GM19324 (cell line): ENCODE data around the gene OPRD1.
"Not testable (repeated sequence)": the region's sequence is repeated elsewhere in the genome, so short reads cannot be mapped to it uniquely, and the experiment has no call there.

Experiments
- ATAC-seq: cut with Tn5 transposase; IDR thresholded peaks from one replicate; pipeline ENCODE4 v1.9.1; 2021; ENCODE audit warnings: mild to moderate bottlenecking, moderate library complexity; ENCODE audit not compliant: unreplicated experiment, low FRiP score

OPRD1 gene

DNA sequence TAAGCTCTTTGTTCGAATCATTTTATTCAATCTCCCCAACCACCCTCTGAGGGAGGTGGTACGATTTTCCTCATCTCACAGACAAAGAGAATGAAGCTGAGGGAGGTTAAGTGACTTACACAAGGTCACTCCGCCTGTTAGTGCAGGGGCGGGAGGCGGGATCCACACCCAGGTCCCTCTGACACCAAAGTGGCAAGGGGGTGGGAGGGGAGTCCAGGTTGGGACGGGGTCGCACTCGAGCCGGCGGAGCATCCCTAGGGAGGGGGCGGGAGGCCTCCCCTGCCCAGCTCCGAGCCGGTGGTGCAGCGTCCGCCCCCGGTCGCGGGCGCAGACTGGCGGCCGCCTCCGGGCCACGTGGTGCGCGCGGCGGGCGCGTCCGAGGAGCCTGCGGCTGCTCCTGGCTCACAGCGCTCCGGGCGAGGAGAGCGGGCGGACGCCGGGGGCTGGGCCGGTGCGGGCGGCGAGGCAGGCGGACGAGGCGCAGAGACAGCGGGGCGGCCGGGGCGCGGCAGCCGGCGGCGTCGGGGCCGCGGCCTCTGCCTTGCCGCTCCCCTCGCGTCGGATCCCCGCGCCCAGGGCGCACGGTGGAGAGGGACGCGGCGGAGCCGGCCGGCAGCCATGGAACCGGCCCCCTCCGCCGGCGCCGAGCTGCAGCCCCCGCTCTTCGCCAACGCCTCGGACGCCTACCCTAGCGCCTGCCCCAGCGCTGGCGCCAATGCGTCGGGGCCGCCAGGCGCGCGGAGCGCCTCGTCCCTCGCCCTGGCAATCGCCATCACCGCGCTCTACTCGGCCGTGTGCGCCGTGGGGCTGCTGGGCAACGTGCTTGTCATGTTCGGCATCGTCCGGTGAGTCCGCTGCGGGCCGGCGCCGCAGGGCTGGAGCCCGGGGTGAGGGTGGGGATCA, at the start of gene OPRD1:
Gene OPRD1, plus strand, starts transcription at position 405 of the 903 bp plus-strand sequence. Its CDS starts 214 bp downstream, at position 619.
- ATAC-seq, result no peak

DNA sequence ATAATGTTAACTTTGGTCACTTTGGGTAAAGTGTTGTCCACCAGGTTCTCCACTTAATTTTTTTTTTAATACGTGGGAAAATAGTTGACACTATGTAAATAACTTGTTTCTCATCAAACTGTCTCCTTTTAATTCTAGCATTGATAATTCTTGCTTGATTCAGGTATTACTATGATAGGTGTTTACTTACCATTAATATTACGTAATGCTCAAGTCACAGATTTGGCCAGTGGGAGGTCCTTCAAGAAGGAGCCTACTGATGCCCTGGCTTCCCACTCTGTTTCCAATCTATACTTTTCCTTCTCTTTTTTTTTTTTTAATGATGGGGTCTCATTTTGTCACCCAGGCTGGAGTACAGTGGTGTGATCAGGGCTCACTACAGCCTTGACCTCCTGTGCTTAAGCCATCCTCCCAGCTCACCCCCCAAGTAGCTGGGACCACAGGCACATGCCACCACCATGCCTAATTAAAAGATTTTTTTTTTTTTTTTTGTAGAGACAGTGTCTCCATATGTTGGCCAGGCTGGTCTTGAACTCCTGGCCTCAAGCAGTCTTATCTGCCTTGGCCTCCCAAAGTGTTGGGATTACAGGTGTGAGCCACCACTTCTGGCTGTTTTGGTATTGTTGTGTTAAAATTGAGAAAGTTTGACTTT, 45.3 kb upstream of the OPRD1 start:
- ATAC-seq, result no peak

DNA sequence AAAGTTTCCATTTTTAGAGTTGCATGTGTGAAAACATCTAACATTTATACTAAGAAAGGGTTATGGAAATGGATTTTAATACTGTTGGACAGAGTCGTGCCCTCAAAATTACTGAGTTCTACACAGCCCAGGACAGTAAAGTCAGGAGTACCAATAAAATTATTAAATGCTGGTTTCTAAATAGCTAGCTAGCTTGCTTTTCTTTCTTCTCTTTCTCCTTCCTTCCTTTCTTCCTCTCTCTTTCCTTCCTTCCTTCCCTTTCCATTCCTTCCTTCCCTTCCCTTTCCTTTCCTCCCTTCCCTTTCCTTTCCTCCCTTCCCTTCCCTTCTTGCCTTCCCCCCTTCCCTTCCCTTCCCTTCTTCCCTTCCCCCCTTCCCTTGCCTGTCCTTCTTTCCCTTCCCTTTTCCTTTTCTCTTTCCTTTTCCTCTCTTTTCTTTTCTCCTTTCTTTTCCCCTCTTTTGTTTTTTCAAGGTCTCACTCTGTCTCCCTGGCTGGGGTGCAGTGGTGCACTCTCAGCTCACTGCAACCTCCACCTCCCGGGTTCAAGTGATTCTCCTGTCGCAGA, 41.3 kb upstream of the OPRD1 start:
- no peak for ATAC-seq

- not testable (repeated sequence) for ATAC-seq
Measured at GRCh38 chr1:28771921-28772320, 40.0 kb upstream of the OPRD1 start.

DNA sequence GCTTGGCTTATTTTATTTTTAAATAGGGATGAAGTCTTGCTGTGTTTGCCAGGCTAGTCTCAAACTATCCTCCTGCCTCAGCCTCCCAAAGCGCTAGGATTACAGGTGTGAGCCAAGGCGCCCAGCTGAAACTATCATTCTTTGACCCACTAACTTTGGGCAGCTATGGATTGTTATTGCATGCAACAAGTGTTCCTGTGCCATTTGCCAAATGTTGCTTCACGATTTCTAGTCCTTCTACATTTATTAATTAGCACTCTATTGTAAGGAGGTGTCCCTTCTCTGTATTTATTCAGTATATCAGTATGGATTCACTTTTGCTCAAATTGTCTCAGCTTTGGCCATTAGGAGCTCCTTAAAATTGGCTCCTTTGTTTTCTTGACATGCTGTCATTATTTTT, 38.9 kb upstream of the OPRD1 start:
- no peak for ATAC-seq

DNA sequence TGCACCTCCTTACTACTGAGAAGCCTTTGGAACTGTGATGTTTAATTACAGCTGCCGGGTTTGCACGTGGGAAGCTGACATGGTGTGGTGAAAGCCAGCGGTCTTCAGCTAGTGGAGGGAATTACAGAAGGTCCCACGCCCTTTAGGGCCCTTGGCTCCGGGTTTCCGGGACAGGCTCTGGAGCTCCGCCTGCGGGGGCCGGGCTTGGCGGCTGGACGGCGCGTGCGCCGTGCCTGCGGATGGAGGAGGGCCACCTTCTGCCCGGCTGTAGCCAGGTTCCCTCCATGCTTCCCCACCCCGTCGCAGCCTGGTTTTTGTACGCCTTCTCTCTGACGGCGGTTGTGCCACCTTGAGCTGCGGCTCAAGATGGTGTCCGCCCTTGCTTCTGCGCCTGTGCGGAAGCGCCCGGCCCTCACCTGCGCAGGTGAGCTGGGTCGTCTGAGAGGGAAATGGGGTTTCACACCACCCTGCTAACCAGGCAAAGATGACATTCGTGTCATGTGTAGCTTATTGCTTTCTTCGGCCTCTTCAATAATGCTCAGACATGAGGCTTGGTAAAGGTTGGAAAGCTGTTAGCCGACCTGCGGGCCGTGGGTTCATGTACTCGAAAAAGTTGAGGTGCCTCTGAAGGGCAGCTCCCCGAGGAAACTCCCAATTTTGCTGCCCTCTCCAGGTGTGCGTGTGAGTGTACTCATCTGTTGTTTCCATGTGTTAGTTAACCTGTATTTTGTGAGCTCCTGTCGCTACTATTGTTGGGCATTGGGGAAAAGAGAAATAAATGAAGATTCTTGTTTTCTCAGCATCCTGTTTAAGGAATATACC, 36.6 kb upstream of the OPRD1 start:
- no peak for ATAC-seq

DNA sequence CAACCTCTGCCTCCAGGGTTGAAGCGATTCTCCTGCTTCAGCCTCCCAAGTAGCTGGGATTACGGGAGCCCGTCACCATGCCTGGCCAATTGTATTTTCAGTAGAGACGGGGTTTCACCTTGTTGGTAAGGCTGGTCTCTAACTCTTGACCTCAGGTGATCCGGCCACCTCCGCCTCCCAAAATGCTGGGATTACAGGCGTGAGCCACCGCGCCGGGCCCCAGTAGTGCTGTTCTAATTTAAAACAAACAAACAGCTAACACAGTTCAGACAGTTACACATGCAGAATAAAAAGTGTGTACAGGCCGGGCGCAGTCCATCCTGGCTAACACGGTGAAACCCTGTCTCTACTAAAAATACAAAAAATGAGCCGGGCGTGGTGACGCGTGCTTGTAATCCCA, 35.6 kb upstream of the OPRD1 start:
- no peak for ATAC-seq

GRCh38 chr1:28778021-28778420, 33.9 kb upstream of the OPRD1 start:
- no peak for ATAC-seq

- ATAC-seq, result no peak
Measured at GRCh38 chr1:28779751-28780408, 32.1 kb upstream of the OPRD1 start.

DNA sequence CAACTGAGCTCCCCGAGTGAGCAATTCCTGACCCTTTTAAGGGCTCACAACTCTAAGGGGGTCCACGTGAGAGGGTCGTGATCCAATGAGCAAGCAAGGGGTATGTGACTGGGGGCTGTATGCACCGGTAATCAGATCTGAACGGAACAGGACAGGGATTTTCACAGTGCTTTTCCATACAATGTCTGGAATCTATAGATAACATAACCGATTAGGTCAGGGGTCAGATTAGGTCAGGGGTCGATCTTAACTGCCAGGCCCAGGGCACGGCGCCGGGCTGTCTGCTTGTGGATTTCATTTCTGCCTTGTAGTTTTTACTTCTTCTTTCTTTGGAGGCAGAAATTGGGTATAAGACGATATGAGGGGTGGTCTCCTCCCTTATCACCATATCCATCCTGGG, 30.7 kb upstream of the OPRD1 start:
- no peak for ATAC-seq

DNA sequence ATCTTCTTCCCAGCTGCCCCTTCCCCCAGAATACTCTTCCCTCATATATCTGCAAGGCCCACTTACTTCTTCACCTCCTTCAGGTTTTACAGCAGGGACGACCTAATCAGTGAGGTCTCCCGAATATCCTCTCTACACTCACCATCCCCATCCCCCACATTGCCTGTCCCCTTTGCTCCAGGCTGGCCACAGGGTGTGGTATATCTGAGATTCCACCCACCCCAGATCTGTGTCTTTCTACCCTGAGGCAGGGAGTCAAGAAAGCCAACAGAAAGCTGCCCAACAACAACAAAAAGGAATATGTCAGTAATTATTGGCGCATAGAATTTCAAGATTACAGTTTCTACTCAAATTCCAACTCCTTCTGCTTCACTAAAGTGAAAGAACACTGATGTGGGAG, 30.0 kb upstream of the OPRD1 start:
- no peak for ATAC-seq

- ATAC-seq, result no peak
Measured at GRCh38 chr1:28783363-28783762, 28.6 kb upstream of the OPRD1 start.

- ATAC-seq, result no peak
Measured at GRCh38 chr1:28789412-28789811, 22.6 kb upstream of the OPRD1 start.

DNA sequence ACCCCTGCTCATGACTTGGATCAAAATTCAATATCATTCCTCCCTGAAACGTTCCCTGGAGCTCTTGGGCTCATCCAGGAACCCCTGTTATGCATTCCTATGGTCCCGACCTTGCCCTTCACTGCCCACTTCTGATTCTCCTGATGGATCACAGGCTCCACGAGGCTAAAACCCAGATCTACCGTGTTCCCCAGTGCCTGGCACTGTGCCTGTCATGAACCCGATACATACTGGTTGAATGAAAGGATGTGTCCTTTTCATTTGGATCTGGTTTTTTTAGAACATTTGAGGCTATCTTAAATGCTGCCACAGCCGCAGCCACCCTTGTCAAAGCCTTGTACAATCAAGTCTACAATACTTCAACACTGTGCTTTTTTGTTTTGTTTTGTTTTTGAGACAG, 22.2 kb upstream of the OPRD1 start:
- ATAC-seq, result no peak

GRCh38 chr1:28790377-28791035, 21.5 kb upstream of the OPRD1 start:
- ATAC-seq, result no peak

DNA sequence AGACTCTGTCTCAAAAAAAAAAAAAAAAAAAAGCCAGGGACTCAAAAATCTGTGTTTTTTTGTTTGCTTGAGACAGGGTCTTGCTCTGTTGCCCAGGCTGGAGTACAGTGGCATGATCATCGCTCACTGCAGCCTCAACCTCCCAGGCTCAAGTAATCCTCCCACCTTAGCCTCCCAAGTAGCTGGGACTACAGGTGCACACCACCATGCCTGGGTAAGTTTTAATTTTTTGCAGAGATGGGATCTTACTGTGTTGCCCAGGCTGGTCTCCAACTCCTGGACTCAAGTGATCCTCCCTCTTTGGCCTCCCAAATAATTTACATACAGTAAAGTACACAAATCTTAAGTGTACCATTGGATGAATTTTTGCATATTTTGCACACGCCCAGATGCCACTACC, 20.0 kb upstream of the OPRD1 start:
- not testable (repeated sequence) for ATAC-seq

GRCh38 chr1:28792644-28793121, 19.3 kb upstream of the OPRD1 start:
- no peak for ATAC-seq

DNA sequence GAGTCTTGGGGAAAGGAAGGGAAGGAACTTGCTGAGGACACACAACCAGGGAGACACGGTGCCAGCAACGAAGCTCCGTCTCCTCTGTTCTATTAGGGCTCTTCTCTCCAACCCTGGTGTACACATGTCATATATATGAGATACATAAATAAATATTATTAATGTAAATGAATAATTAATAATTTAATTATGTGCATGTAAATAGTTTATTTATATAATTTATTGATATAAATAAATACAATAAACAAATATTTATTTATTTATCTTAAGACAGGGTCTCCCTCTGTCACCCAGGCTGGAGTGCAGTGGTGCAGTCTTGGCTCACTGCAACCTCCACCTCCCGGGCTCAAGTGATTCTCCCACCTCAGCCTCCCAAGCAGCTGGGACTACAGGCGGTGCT, 17.4 kb upstream of the OPRD1 start:
- ATAC-seq, result not testable (repeated sequence)

GRCh38 chr1:28796352-28797211, 15.4 kb upstream of the OPRD1 start:
- ATAC-seq, result no peak
